ENCODE measurements around the gene RGS3. TPM values are rescaled to one million over a fixed set of nuclear protein-coding genes. Genes with fewer than 3 reads are reported as not detected.

The RGS3 gene
- total RNA-seq, 1 donor from 2014 or later: 92.5 TPM

GRCh38 chr9:113452113-113452605 is 11.4 kb upstream of the RGS3 start:
- H3K9ac ChIP-seq (ENCODE audit: low read length): no peak overlapping the region
- H3K4me3 ChIP-seq (ENCODE audit: insufficient read depth, low read depth, low read length): no peak overlapping the region
- no peaks in the 10 kb centered on the region for H3K27me3 ChIP-seq (ENCODE audit: insufficient read depth, low read length)
- FAIRE-seq: no peak
- H3K4me1 Mint-ChIP-seq (ENCODE audit: low read depth, unreplicated experiment): peaks cover 21% of the 10 kb centered on the region
- TF ChIP-seq, protein P1, sequence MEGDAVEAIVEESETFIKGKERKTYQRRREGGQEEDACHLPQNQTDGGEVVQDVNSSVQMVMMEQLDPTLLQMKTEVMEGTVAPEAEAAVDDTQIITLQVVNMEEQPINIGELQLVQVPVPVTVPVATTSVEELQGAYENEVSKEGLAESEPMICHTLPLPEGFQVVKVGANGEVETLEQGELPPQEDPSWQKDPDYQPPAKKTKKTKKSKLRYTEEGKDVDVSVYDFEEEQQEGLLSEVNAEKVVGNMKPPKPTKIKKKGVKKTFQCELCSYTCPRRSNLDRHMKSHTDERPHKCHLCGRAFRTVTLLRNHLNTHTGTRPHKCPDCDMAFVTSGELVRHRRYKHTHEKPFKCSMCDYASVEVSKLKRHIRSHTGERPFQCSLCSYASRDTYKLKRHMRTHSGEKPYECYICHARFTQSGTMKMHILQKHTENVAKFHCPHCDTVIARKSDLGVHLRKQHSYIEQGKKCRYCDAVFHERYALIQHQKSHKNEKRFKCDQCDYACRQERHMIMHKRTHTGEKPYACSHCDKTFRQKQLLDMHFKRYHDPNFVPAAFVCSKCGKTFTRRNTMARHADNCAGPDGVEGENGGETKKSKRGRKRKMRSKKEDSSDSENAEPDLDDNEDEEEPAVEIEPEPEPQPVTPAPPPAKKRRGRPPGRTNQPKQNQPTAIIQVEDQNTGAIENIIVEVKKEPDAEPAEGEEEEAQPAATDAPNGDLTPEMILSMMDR (IDR thresholded peaks at IDR 0.05; ENCODE audit: insufficient read depth, low read depth, low read length): no peak
- TF ChIP-seq EZH2 (IDR thresholded peaks at IDR 0.05; ENCODE audit: insufficient read depth, low read length): no peak
- no peak overlapping the region for H3K27ac ChIP-seq (ENCODE audit: low read depth, low read length)
- H3K79me2 ChIP-seq (ENCODE audit: insufficient read depth, low read length): no peaks in the 10 kb centered on the region
- no peaks in the 10 kb centered on the region for H4K20me1 ChIP-seq (ENCODE audit: insufficient read depth, low read length)
- H2AFZ ChIP-seq (ENCODE audit: low read depth, low read length): no peak overlapping the region
- H3K27me3 Mint-ChIP-seq (ENCODE audit: low read depth, unreplicated experiment): peaks cover 2% of the 10 kb centered on the region
- H3K9me3 ChIP-seq (ENCODE audit: insufficient read depth, low read depth, low read length): no peaks in the 10 kb centered on the region
- H3K27ac Mint-ChIP-seq (ENCODE audit: unreplicated experiment): no peak overlapping the region
- no peaks in the 10 kb centered on the region for H3K36me3 ChIP-seq (ENCODE audit: insufficient read depth, low read length)
- no peaks in the 10 kb centered on the region for H3K36me3 Mint-ChIP-seq (ENCODE audit: low read depth, unreplicated experiment)
- DNase-seq (ENCODE audit: low read depth): no peak
- H3K4me3 Mint-ChIP-seq (ENCODE audit: unreplicated experiment): no peak overlapping the region
- no peaks in the 10 kb centered on the region for H3K9me3 Mint-ChIP-seq (ENCODE audit: unreplicated experiment)
- peaks cover 20% of the 10 kb centered on the region for H3K4me1 ChIP-seq (ENCODE audit: insufficient read depth, low read length)
- no peak overlapping the region for H3K4me2 ChIP-seq (ENCODE audit: low read length)

GRCh38 chr9:113454914-113455761 is 8.4 kb upstream of the RGS3 start:
- peak overlapping the region; percentile 65 for H3K4me2 ChIP-seq (ENCODE audit: low read length)
- peak; percentile 72 for FAIRE-seq
- peak overlapping the region; percentile 99 for H3K27ac Mint-ChIP-seq (ENCODE audit: unreplicated experiment)
- H3K27ac ChIP-seq (ENCODE audit: low read depth, low read length): peak overlapping the region; percentile 59
- H3K4me3 Mint-ChIP-seq (ENCODE audit: unreplicated experiment): no peak overlapping the region
- no peaks in the 10 kb centered on the region for H4K20me1 ChIP-seq (ENCODE audit: insufficient read depth, low read length)
- peaks cover 21% of the 10 kb centered on the region for H3K4me1 Mint-ChIP-seq (ENCODE audit: low read depth, unreplicated experiment)
- no peaks in the 10 kb centered on the region for H3K9me3 ChIP-seq (ENCODE audit: insufficient read depth, low read depth, low read length)
- H3K9ac ChIP-seq (ENCODE audit: low read length): peak overlapping the region; percentile 55
- DNase-seq (ENCODE audit: low read depth): peak; percentile 97
- H3K79me2 ChIP-seq (ENCODE audit: insufficient read depth, low read length): no peaks in the 10 kb centered on the region
- H3K36me3 ChIP-seq (ENCODE audit: insufficient read depth, low read length): no peaks in the 10 kb centered on the region
- peaks cover 2% of the 10 kb centered on the region for H3K27me3 Mint-ChIP-seq (ENCODE audit: low read depth, unreplicated experiment)
- no peaks in the 10 kb centered on the region for H3K9me3 Mint-ChIP-seq (ENCODE audit: unreplicated experiment)
- H3K36me3 Mint-ChIP-seq (ENCODE audit: low read depth, unreplicated experiment): no peaks in the 10 kb centered on the region
- no peak overlapping the region for H3K4me3 ChIP-seq (ENCODE audit: insufficient read depth, low read depth, low read length)
- H2AFZ ChIP-seq (ENCODE audit: low read depth, low read length): peak overlapping the region; percentile 32
- peaks cover 20% of the 10 kb centered on the region for H3K4me1 ChIP-seq (ENCODE audit: insufficient read depth, low read length)
- TF ChIP-seq, protein P1 (IDR thresholded peaks at IDR 0.05; ENCODE audit: insufficient read depth, low read depth, low read length): no peak
- TF ChIP-seq EZH2 (IDR thresholded peaks at IDR 0.05; ENCODE audit: insufficient read depth, low read length): no peak
- no peaks in the 10 kb centered on the region for H3K27me3 ChIP-seq (ENCODE audit: insufficient read depth, low read length)

DNA sequence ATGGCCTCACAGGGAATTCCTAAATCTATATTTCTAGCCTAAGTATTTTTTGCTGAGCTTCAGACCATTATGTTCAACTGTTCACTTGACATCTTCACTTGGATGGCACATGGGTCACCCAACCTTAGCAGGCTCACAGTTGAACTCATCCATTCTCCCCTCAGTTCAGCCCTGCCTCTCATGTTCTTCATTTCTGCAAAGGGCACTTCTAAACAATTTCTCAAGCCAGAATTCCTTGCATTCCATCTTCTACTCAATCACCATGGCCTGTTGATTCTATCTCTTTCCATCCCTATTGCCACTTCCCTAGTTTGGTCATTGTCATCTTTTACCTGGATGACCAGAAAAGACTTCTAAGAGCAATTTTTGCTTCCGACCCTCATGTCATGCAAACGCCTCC is 7.3 kb upstream of the RGS3 start:
- no peaks in the 10 kb centered on the region for H4K20me1 ChIP-seq (ENCODE audit: insufficient read depth, low read length)
- Mint-ChIP-seq H3K4me1 (ENCODE audit: low read depth, unreplicated experiment) (peaks cover 21% of the 10 kb centered on the region), H3K4me3 (ENCODE audit: unreplicated experiment) (no peak overlapping the region), H3K27ac (ENCODE audit: unreplicated experiment) (peak overlapping the region; percentile 31), H3K36me3 (ENCODE audit: low read depth, unreplicated experiment) (no peaks in the 10 kb centered on the region), H3K9me3 (ENCODE audit: unreplicated experiment) (peaks cover 3% of the 10 kb centered on the region), H3K27me3 (ENCODE audit: low read depth, unreplicated experiment) (peaks cover 4% of the 10 kb centered on the region)
- no peak overlapping the region for H3K27ac ChIP-seq (ENCODE audit: low read depth, low read length)
- H3K9ac ChIP-seq (ENCODE audit: low read length): no peak overlapping the region
- no peaks in the 10 kb centered on the region for H3K79me2 ChIP-seq (ENCODE audit: insufficient read depth, low read length)
- H3K4me3 ChIP-seq (ENCODE audit: insufficient read depth, low read depth, low read length): no peak overlapping the region
- no peaks in the 10 kb centered on the region for H3K27me3 ChIP-seq (ENCODE audit: insufficient read depth, low read length)
- no peaks in the 10 kb centered on the region for H3K9me3 ChIP-seq (ENCODE audit: insufficient read depth, low read depth, low read length)
- peak; percentile 22 for DNase-seq (ENCODE audit: low read depth)
- H3K4me1 ChIP-seq (ENCODE audit: insufficient read depth, low read length): peaks cover 20% of the 10 kb centered on the region
- no peak for FAIRE-seq
- no peaks in the 10 kb centered on the region for H3K36me3 ChIP-seq (ENCODE audit: insufficient read depth, low read length)
- no peak overlapping the region for H2AFZ ChIP-seq (ENCODE audit: low read depth, low read length)
- TF ChIP-seq, protein P1 (IDR thresholded peaks at IDR 0.05; ENCODE audit: insufficient read depth, low read depth, low read length): no peak
- no peak for TF ChIP-seq EZH2 (IDR thresholded peaks at IDR 0.05; ENCODE audit: insufficient read depth, low read length)
- peak overlapping the region; percentile 65 for H3K4me2 ChIP-seq (ENCODE audit: low read length)

All from astrocyte (in vitro differentiated cells and primary cell).